ENCODE data around the gene LRRC19. TPM values are rescaled to one million over a fixed set of nuclear protein-coding genes. Genes with fewer than 3 reads are reported as not detected.
A peak's percentile ranks its signal among the peaks of the same experiment; 100 is the strongest.

Gene LRRC19
- total RNA-seq, 2 experiments from 2014 or later, result not detected

DNA sequence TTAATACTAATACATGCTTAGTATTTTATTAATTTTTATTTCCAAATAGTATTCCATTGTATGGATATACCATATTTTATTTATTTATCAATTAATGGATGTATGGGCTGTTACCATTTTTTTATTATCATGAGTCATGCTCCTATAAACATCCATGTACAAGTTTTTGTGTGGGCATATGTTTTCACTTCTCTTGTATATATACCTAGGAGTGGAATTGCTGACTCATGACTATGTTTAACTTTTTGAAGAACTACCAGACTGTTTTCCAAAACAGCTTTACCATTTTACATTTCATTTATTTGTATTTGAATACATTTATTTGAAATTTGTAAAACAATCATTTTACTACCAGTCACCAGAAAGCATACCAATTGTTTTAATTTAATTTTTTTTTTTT lies 14.1 kb upstream of the LRRC19 start:
- Mint-ChIP-seq H3K4me3 (no peak overlapping the region), H3K9me3 (ENCODE audit: insufficient read depth) (no peaks in the 10 kb centered on the region), H3K4me1 (ENCODE audit: low read depth) (no peaks in the 10 kb centered on the region), H3K27me3 (ENCODE audit: low read depth) (no peaks in the 10 kb centered on the region), H3K36me3 (ENCODE audit: low read depth) (peaks cover 11% of the 10 kb centered on the region), H3K27ac (no peak overlapping the region)
- no peak for ATAC-seq
- no peak for DNase-seq
- ChIA-PET CTCF (no interaction called here), POLR2A (no interaction called here)

GRCh38 chr9:27003426-27004077 lies 1.9 kb downstream of the LRRC19 start:
- ChIA-PET CTCF (interaction anchor here (0.6 to 1.2 kb wide), 2 partner anchors 113 to 147 kb away, joined by 3 to 4 read pairs; no protein-coding TSS in a partner anchor), POLR2A (no interaction called here)
- H3K27me3 Mint-ChIP-seq (ENCODE audit: low read depth), result no peaks in the 10 kb centered on the region
- H3K36me3 Mint-ChIP-seq (ENCODE audit: low read depth), result no peaks in the 10 kb centered on the region
- H3K4me3 Mint-ChIP-seq, result no peak overlapping the region
- ATAC-seq, result no peak
- H3K9me3 Mint-ChIP-seq (ENCODE audit: insufficient read depth), result no peaks in the 10 kb centered on the region
- no peaks in the 10 kb centered on the region for H3K4me1 Mint-ChIP-seq (ENCODE audit: low read depth)
- no peak overlapping the region for H3K27ac Mint-ChIP-seq
- no peak for DNase-seq

- no peak overlapping the region for H3K27ac Mint-ChIP-seq
- H3K4me1 Mint-ChIP-seq (ENCODE audit: low read depth), result no peaks in the 10 kb centered on the region
- no peak overlapping the region for H3K4me3 Mint-ChIP-seq
- CTCF ChIA-PET, result no interaction called here
- POLR2A ChIA-PET, result no interaction called here
- no peak for ATAC-seq
- H3K9me3 Mint-ChIP-seq (ENCODE audit: insufficient read depth), result no peaks in the 10 kb centered on the region
- no peaks in the 10 kb centered on the region for H3K36me3 Mint-ChIP-seq (ENCODE audit: low read depth)
- H3K27me3 Mint-ChIP-seq (ENCODE audit: low read depth), result no peaks in the 10 kb centered on the region
- DNase-seq, result no peak
These were observed 9.7 kb downstream of the LRRC19 start for GRCh38 chr9:26995810-26996209.

- ATAC-seq (no peak), DNase-seq (no peak)
- POLR2A ChIA-PET, result no interaction called here
- H3K4me1 Mint-ChIP-seq (ENCODE audit: low read depth), result no peaks in the 10 kb centered on the region
- H3K27ac Mint-ChIP-seq, result no peak overlapping the region
- H3K9me3 Mint-ChIP-seq (ENCODE audit: insufficient read depth), result no peaks in the 10 kb centered on the region
- H3K4me3 Mint-ChIP-seq, result no peak overlapping the region
- no peaks in the 10 kb centered on the region for H3K27me3 Mint-ChIP-seq (ENCODE audit: low read depth)
- CTCF ChIA-PET, result no interaction called here
- H3K36me3 Mint-ChIP-seq (ENCODE audit: low read depth), result peaks cover 6% of the 10 kb centered on the region
These were observed 22.1 kb downstream of the LRRC19 start for GRCh38 chr9:26983340-26983739.

DNA sequence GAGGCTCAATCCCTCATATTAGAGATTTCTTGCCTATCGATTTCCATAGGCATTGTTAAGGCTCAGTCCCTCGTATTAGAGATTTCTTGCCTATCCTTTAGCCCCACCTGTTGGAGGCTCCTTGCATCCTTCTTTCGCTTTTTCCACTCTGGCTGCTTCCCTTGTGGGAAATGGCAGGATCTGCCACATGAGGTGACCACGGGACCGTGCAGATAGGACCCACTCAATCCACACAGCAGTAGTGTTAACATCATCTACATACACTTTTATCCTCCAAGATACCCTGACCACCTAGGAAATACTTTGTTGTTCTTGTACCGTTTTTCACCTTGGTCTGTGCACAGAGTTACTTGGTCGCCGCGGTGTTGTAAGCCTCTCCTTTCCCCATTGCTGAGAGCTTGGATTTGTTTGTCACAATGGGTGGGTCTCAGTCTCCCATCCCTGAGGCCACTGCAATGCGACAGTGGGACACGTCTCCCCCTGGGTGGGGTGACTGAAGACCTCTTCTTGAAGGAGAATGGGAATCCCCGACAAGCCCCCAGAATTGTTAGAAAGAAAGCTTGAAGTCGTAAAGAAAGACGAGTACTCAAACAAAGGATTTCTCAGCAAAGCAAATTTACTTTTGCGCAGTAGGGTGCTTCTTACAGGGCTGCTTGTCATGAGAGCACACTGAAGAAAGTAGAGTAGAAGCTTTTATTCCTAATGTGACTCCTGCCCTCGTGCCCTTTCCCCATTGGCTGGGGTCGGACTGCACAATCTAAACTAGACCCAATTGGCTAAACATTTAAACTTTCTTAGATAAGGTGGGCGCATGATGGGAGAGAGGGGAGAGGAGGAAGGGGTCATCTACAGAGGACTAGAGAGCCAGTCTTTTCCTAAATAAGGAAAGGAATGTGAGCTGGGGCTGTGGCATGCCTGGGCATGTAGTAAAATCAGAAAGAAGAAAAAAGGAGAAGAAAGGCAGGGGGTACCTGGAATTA lies 29.5 kb downstream of the LRRC19 start:
- ChIA-PET CTCF (interaction anchor here (0.6 to 2.1 kb wide), 4 partner anchors 14 to 63 kb away, joined by 3 to 5 read pairs (median 4); partner anchors contain the start of gene PLAA), POLR2A (no interaction called here)
- no peak for ATAC-seq
- Mint-ChIP-seq H3K36me3 (ENCODE audit: low read depth) (no peaks in the 10 kb centered on the region), H3K27me3 (ENCODE audit: low read depth) (no peaks in the 10 kb centered on the region), H3K4me3 (no peak overlapping the region), H3K4me1 (ENCODE audit: low read depth) (no peaks in the 10 kb centered on the region), H3K27ac (no peak overlapping the region), H3K9me3 (ENCODE audit: insufficient read depth) (no peaks in the 10 kb centered on the region)
- no peak for DNase-seq

GRCh38 chr9:26974927-26975326 lies 30.5 kb downstream of the LRRC19 start:
- Mint-ChIP-seq H3K27me3 (ENCODE audit: low read depth) (no peaks in the 10 kb centered on the region), H3K27ac (no peak overlapping the region), H3K4me3 (no peak overlapping the region), H3K36me3 (ENCODE audit: low read depth) (no peaks in the 10 kb centered on the region), H3K4me1 (ENCODE audit: low read depth) (no peaks in the 10 kb centered on the region), H3K9me3 (ENCODE audit: insufficient read depth) (no peaks in the 10 kb centered on the region)
- no peak for ATAC-seq
- no peak for DNase-seq
- POLR2A ChIA-PET, result no interaction called here
- CTCF ChIA-PET, result interaction anchor here (1.1 to 2.1 kb wide), 2 partner anchors 15 kb away, joined by 3 to 5 read pairs; no protein-coding TSS in a partner anchor

DNA sequence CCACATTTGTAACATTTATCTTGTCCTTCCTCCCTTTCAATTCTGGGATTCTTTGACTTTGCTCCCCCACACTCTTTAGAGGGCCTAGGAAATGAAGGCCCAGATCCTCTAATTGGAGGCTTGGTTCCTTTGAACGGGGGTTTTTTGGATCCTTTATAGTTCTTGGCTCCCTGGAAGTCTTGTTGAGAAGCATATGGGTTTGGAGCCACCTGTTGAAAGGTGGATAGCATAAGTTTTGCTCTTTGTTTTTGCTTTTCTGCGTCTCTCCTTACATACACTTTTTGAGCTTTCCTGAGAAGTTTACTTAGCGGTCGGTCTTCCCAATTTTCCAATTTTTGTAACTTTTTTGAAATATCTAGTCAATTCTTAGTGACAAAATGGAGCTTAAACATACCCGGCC lies 31.5 kb downstream of the LRRC19 start:
- no peaks in the 10 kb centered on the region for H3K9me3 Mint-ChIP-seq (ENCODE audit: insufficient read depth)
- H3K4me3 Mint-ChIP-seq, result no peak overlapping the region
- DNase-seq, result no peak
- no peaks in the 10 kb centered on the region for H3K4me1 Mint-ChIP-seq (ENCODE audit: low read depth)
- no peak for ATAC-seq
- CTCF ChIA-PET, result interaction anchor here (1.0 to 2.1 kb wide), 2 partner anchors 14 to 232 kb away, joined by 4 to 5 read pairs; no protein-coding TSS in a partner anchor
- H3K36me3 Mint-ChIP-seq (ENCODE audit: low read depth), result no peaks in the 10 kb centered on the region
- H3K27me3 Mint-ChIP-seq (ENCODE audit: low read depth), result no peaks in the 10 kb centered on the region
- H3K27ac Mint-ChIP-seq, result no peak overlapping the region
- POLR2A ChIA-PET, result no interaction called here

DNA sequence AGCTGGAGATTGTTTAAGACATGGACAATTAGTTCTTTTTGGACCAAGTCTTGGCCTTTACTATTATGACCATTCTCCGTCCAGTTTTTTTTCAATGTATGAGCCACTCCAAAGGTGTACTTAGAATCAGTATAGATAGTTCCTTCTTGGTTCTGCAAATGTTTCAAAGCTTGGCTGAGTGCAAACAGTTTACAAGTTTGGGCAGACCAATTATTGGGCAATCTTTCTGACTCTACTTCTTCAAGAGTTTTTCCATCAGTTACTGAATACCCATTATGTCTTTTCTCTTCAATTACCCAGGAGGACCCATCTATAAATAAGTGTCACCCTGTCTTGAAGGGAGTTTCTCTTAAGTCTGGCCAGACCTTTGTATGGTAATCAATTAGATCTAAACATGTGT lies 33.8 kb downstream of the LRRC19 start:
- Mint-ChIP-seq H3K9me3 (ENCODE audit: insufficient read depth) (no peaks in the 10 kb centered on the region), H3K36me3 (ENCODE audit: low read depth) (no peaks in the 10 kb centered on the region), H3K27me3 (ENCODE audit: low read depth) (no peaks in the 10 kb centered on the region), H3K27ac (no peak overlapping the region), H3K4me1 (ENCODE audit: low read depth) (peaks cover 3% of the 10 kb centered on the region), H3K4me3 (no peak overlapping the region)
- no peak for DNase-seq
- ChIA-PET POLR2A (interaction anchor here (1.2 kb wide), 1 partner anchor 16 kb away, joined by 4 read pairs; the partner anchor contains the start of gene IFT74), CTCF (interaction anchor here (1.0 kb wide), 1 partner anchor 13 kb away, joined by 3 read pairs; no protein-coding TSS in a partner anchor)
- no peak for ATAC-seq

- Mint-ChIP-seq H3K27ac (peak overlapping the region; percentile 84), H3K4me1 (ENCODE audit: low read depth) (peaks cover 33% of the 10 kb centered on the region)
These were observed 48.6 kb downstream of the LRRC19 start for GRCh38 chr9:26956860-26957233.

DNA sequence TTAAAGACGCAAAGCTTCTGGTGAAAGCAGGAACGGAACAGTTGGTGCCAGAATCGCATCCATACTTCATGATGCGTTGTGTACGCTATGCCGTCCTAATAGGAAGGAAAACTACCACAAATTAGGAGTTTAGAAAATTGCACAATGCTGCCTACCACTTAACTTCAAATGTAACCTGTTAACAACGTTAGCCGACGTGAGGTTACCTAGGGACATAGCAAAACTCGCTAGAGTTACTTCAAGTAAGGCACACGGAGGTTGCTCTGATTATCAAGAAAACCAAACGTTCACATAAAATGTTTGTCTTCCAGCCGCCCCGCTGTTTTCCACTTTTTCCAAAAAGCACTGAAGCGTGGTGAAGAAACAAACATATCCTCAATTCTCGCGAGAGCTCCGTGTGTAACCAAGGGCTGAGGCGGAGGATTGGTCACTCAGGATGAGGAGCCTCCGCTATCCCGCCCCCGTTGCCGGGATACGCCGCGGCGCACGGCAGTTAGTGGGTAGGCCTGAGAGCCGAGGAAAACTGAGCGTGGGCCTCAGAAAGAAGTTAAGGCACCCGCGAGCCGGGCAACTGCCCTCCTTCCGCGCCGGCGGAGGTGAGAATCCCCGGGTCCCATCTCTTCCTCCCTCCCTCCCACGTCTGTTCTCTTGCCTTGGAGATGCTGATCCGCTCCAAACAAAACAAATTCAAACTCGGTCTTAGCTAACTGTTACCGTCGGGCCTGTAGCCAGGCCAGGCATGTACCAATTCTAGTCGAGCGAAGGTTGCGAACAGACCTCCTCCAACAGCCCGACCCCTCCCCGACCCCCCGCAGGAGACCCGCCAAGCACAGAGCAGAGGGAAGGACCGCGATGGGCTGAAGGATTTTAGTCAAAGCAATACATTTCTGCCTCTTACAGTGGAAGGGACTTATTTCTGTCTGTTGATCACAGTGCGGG lies 49.3 kb downstream of the LRRC19 start, which contains the start of gene IFT74:
IFT74 (plus strand) TSS at position 492 of the 939 bp plus-strand sequence. CDS start 5,556 bp downstream, outside the sequence.
- peak; percentile 100 for ATAC-seq
- DNase-seq, result peak; percentile 96
- ChIA-PET POLR2A (interaction anchor here (0.7 to 2.7 kb wide), 7 partner anchors 9 to 77 kb away, joined by 3 to 36 read pairs (median 3); partner anchors contain the start of genes CAAP1 and PLAA), CTCF (interaction anchor here (1.5 to 3.1 kb wide), 3 partner anchors 9 to 64 kb away, joined by 3 to 21 read pairs (median 9); partner anchors contain the start of genes CAAP1 and PLAA)
- Mint-ChIP-seq H3K27ac (peak within 1 kb of the TSS; percentile 84), H3K4me3 (peak within 1 kb of the TSS; percentile 83), H3K4me1 (ENCODE audit: low read depth) (peaks cover 33% of the 10 kb centered on the region), H3K27me3 (ENCODE audit: low read depth) (no peaks in the 10 kb centered on the region), H3K36me3 (ENCODE audit: low read depth) (no peaks in the 10 kb centered on the region), H3K9me3 (ENCODE audit: insufficient read depth) (no peaks in the 10 kb centered on the region)

More at GRCh38 chr9:26956860-26957233, 48.6 kb downstream of the LRRC19 start:
- CTCF ChIA-PET, result interaction anchor here (3.1 kb wide), 1 partner anchor 64 kb away, joined by 21 read pairs; the partner anchor contains the start of gene CAAP1
- Mint-ChIP-seq H3K4me3 (peak overlapping the region; percentile 83), H3K36me3 (ENCODE audit: low read depth) (peaks cover 4% of the 10 kb centered on the region), H3K9me3 (ENCODE audit: insufficient read depth) (no peaks in the 10 kb centered on the region), H3K27me3 (ENCODE audit: low read depth) (no peaks in the 10 kb centered on the region)
- ATAC-seq, result no peak
- POLR2A ChIA-PET, result interaction anchor here (2.6 to 2.7 kb wide), 2 partner anchors 9 to 64 kb away, joined by 13 to 36 read pairs; partner anchors contain the start of genes CAAP1 and PLAA
- DNase-seq, result no peak
